Purkinje cell (primary cell): Measurements from ENCODE around the gene WIPF1. TPM values are rescaled to one million over a fixed set of nuclear protein-coding genes. Genes with fewer than 3 reads are reported as not detected.

Experiments used
- polyA plus RNA-seq: library from polyadenylated mRNA; unstranded; fragments of >200 nt; fragmentation: Nextera tagmentation; gene quantifications from 2 replicates; pipeline ENCODE4 v1.2.1, GENCODE V29; 2014

The WIPF1 gene, protein sequence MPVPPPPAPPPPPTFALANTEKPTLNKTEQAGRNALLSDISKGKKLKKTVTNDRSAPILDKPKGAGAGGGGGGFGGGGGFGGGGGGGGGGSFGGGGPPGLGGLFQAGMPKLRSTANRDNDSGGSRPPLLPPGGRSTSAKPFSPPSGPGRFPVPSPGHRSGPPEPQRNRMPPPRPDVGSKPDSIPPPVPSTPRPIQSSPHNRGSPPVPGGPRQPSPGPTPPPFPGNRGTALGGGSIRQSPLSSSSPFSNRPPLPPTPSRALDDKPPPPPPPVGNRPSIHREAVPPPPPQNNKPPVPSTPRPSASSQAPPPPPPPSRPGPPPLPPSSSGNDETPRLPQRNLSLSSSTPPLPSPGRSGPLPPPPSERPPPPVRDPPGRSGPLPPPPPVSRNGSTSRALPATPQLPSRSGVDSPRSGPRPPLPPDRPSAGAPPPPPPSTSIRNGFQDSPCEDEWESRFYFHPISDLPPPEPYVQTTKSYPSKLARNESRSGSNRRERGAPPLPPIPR
- 1.7 and 2.8 TPM in 2 replicates for polyA plus RNA-seq

DNA sequence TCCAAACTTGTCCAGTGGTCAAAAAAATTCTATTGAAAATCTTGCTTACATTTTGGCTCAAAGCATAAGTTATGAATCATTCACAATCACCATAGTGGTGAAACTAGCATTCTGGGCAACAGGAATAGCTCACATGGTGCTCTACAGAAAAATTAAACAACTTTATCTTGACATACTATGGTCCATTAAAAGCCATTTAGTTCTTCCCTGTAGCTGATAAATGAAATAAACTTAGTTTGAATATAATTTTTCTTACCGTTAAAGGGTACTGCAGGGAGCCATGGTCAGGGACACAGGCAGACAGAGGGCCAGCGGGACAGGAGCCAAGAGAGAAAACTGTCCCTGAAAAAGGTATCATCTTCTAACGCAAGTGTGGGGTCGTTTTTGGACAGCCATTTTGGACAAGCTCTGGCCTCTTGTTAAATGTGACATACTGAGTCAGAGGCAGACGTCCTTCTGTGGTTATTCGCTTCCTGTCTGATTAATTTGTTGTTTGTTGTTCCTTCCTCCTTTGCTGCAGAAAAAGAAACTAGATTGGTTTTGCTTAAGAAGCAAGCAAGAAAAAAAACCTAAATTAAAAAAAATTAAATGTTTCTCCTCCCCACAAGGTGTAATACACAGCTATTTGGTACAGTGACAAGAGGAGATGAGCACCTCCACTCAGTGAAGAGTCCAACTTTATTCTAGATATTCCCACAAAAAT is at the start of gene WIPF1:
WIPF1 (minus strand) TSS at position 460 of the 703 bp plus-strand sequence. CDS start 12,231 bp downstream, outside the sequence.

Other genes with a start within 250 kb of the WIPF1 start
- gene SCRN3, start 202.1 kb downstream of the WIPF1 start, polyA plus RNA-seq: 49.8 and 64.2 TPM in 2 replicates
- 24.9 and 25.8 TPM in 2 replicates for gene GPR155, start 110.8 kb downstream of the WIPF1 start, polyA plus RNA-seq
- 2.0 TPM in 1 of 2 replicates, not detected in the other for gene CHRNA1, start 166.7 kb upstream of the WIPF1 start, polyA plus RNA-seq